Vagina (tissue), 2 donors: ENCODE data around the gene IFIT3.

Source experiments
- CTCF ChIP-seq, 3 experiments: fragments of 450-650 bp in 2 of 3; fragments of 200-600 bp in 1 of 3; sonication (generic) in 1 of 3; IDR thresholded peaks; one replicate each; pipeline ENCODE4 v1.5.1; 2017 to 2019; ENCODE audit warnings: antibody characterized with exemption in 3 of 3, mild to moderate bottlenecking in 2 of 3, moderate library complexity in 2 of 3
- POLR2A ChIP-seq, 2 donors: fragments of 450-650 bp; IDR thresholded peaks; one replicate each; pipeline ENCODE4 v1.6.1; 2017; ENCODE audit warnings: antibody characterized with exemption in 2 of 2, mild to moderate bottlenecking in 2 of 2, moderate library complexity in 2 of 2
- POLR2AphosphoS5 ChIP-seq, 2 donors: sonication (generic); formaldehyde crosslinking; IDR thresholded peaks; one replicate each; pipeline ENCODE4 v1.9.0; 2017; ENCODE audit warnings: antibody characterized with exemption in 2 of 2, mild to moderate bottlenecking in 2 of 2, low read depth in 1 of 2; ENCODE audit not compliant: insufficient read depth in 1 of 2

- TF ChIP-seq CTCF (IDR thresholded peaks at IDR 0.05) (no peak), POLR2A (IDR thresholded peaks at IDR 0.05) (no peak), POLR2AphosphoS5 (IDR thresholded peaks at IDR 0.05; ENCODE audit: insufficient read depth in 1 of 2, low read depth in 1 of 2) (no peak)
These were observed 13.9 kb downstream of the IFIT3 start for GRCh38 chr10:89341649-89342048.
